GM12874 (cell line): ENCODE data around the gene SVIL.

ENCODE experiments used
- TF ChIP-seq, protein P1 (sequence below): IDR thresholded peaks from 2 replicates; pipeline ENCODE4 v1.5.1; 2011; ENCODE audit warnings: low read depth, mild to moderate bottlenecking, control low read depth, low read length, moderate library complexity; ENCODE audit not compliant: insufficient read depth

SVIL gene

DNA sequence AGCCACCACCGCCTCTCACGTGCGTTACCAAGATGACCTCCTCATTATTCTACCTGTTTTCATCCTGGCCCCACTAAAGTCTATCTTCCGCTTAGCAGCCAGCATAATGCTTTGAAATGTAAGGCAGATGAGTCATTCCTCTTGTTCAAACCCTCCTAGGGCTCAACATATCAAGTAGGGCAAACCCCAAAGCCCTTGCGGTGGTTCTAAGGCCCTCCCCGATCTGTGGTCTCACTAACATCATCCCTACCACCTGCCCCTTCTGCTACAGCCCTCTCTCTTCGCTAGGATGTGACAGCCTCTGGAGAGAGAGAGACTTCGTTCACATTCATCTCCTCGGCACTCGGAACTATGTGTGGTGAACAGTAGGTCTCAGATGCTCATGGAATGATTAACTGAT, 94.8 kb downstream of the SVIL start:
- TF ChIP-seq, protein P1, sequence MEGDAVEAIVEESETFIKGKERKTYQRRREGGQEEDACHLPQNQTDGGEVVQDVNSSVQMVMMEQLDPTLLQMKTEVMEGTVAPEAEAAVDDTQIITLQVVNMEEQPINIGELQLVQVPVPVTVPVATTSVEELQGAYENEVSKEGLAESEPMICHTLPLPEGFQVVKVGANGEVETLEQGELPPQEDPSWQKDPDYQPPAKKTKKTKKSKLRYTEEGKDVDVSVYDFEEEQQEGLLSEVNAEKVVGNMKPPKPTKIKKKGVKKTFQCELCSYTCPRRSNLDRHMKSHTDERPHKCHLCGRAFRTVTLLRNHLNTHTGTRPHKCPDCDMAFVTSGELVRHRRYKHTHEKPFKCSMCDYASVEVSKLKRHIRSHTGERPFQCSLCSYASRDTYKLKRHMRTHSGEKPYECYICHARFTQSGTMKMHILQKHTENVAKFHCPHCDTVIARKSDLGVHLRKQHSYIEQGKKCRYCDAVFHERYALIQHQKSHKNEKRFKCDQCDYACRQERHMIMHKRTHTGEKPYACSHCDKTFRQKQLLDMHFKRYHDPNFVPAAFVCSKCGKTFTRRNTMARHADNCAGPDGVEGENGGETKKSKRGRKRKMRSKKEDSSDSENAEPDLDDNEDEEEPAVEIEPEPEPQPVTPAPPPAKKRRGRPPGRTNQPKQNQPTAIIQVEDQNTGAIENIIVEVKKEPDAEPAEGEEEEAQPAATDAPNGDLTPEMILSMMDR: no peak

DNA sequence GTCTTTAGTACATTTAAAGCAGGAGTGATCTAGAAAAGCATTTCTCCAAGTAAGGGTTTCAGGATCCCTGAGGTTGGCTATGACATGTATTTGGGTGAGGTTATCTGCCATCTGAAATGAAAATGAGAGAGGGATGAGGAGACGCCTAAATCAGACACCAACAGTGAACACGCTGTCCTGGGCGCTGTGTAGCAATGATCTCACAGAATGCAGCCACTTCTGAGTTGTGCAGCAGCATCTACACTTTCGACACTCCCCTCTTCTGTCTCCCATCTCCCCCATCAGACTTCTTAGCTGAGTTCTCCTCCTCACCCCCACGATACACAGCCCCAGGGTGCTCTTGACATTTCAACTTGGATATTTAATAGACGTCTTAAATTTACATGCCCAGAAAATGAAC, 95.4 kb downstream of the SVIL start:
- TF ChIP-seq, protein P1: no peak

- TF ChIP-seq, protein P1: no peak
Measured at GRCh38 chr10:29537799-29538198, 97.0 kb downstream of the SVIL start.

DNA sequence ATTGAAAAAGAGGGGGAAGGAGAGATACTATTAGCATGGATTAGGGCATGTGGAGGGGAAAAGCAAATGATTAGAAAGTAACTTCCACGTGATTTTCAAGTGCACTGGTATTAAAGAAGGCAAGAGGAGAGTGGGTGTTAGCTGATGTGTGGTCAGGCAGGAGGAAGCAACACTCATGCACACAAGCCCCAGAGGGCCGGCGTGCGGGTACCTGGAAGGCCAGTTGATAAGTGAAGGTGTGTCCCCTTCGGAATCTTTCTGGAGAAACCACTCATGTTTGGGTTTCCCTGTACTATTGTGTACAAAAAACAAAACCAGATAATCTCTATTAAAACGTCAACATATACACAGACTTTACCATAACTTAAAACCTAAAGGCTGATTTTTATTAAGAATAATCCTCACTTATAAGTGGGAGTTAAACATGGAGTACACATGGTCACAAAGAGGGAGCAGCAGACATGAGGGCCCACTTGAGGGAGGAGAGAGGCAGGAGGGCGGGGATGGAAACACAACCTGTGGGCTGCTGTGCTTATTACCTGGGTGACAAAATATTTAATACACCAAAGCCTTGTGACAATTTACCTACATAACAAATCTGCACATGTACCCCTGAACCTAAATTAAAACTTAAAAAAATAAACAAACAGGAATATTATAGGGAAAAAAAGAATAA, 98.9 kb downstream of the SVIL start:
- TF ChIP-seq, protein P1: no peak

GRCh38 chr10:29535012-29535777, 99.6 kb downstream of the SVIL start:
- TF ChIP-seq, protein P1: peak; percentile 51

DNA sequence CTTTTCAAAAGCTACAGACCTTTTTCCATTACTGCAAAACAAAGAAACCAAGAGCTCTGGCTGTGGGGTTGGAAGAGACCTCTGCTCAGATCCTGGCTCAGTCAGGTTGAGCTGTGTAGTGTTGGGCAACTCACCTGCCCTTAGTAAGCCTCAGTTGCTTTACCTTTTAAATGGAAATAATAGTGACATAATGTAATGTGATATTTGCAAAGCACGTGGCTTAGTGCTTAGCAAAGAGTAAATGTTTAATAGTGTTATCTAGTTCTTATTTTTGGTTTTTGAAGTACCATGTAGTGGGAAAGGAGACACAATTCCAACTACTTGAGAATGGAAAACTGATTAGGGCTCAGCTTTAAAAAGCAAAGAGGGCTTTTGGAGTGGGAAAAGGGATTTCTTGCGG, 100.2 kb downstream of the SVIL start:
- TF ChIP-seq, protein P1: no peak

DNA sequence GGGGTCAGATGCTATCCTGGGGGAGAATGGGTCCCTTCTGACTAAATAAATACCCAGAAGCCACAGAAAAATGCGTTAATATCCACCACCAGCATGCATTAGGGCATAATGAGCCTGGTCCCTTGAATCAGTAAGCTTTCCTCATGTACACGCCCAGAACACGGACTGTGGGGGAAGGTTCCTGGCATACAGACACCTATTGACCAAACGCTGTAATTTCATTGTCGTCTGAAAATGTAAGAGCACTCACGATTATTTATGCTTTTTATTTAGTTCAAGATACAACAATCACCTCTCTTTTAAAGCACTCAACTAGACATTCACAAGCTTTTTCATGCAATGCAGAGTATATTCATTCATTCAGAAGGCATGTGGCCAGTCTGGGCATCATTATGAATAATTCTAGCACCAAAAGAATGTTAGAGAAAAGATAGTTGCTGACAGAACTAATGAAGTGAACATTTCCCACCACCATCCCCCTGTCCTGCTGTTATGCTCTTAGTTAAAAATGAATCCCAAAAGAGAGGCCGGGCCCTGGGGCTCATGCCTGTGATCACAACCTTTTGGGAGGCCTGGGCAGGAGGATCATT, 101.0 kb downstream of the SVIL start:
- TF ChIP-seq, protein P1: no peak
